HepG2 (cell line): Measurements from ENCODE around the gene SIRT7. TPM values are rescaled to one million over a fixed set of nuclear protein-coding genes. Genes with fewer than 3 reads are reported as not detected.

Source experiments
- BORCS8-MEF2B ChIP-seq: sonication (generic); formaldehyde crosslinking; IDR thresholded peaks from 2 replicates; pipeline ENCODE4 v1.8.0; 2022; ENCODE audit warnings: mild to moderate bottlenecking, missing genetic modification reagents
- GMEB1 ChIP-seq: sonication (generic); formaldehyde crosslinking; IDR thresholded peaks from 2 replicates; pipeline ENCODE4 v1.5.1; 2020; ENCODE audit warnings: missing genetic modification reagents, mild to moderate bottlenecking, borderline replicate concordance
- KDM1A ChIP-seq: IDR thresholded peaks from 2 replicates; pipeline ENCODE4 v1.6.1; 2016; ENCODE audit warnings: missing compliant biosample characterization
- LRRFIP1 ChIP-seq: sonication (generic); formaldehyde crosslinking; conservative IDR thresholded peaks from 2 replicates; pipeline ENCODE4 v1.4.0; 2020; ENCODE audit warnings: missing genetic modification reagents
- MEIS2 ChIP-seq: sonication (generic); formaldehyde crosslinking; IDR thresholded peaks from 2 replicates; pipeline ENCODE4 v1.9.0; 2021; ENCODE audit warnings: mild to moderate bottlenecking, missing genetic modification reagents
- MTA1 ChIP-seq: sonication (generic); formaldehyde crosslinking; IDR thresholded peaks from 2 replicates; pipeline ENCODE4 v1.4.0; 2020; ENCODE audit warnings: missing genetic modification reagents, mild to moderate bottlenecking, borderline replicate concordance
- NFATC3 ChIP-seq: sonication (generic); formaldehyde crosslinking; IDR thresholded peaks from 2 replicates; pipeline ENCODE4 v1.5.1; 2020; ENCODE audit warnings: mild to moderate bottlenecking, missing genetic modification reagents
- NPAS2 ChIP-seq: sonication (generic); formaldehyde crosslinking; IDR thresholded peaks from 2 replicates; pipeline ENCODE4 v1.8.0; 2022; ENCODE audit warnings: mild to moderate bottlenecking, missing genetic modification reagents, borderline replicate concordance
- NRL ChIP-seq: sonication (generic); formaldehyde crosslinking; IDR thresholded peaks from 2 replicates; pipeline ENCODE4 v1.5.0; 2020; ENCODE audit warnings: missing genetic modification reagents, mild to moderate bottlenecking, moderate library complexity, borderline replicate concordance
- PAXIP1 ChIP-seq: sonication (generic); formaldehyde crosslinking; conservative IDR thresholded peaks from 2 replicates; pipeline ENCODE4 v1.4.0; 2020; ENCODE audit warnings: mild to moderate bottlenecking, missing genetic modification reagents, moderate library complexity
- PRPF4 ChIP-seq: fragments of 200-400 bp; formaldehyde crosslinking; IDR thresholded peaks from 2 replicates; pipeline ENCODE4 v1.6.1; 2016; ENCODE audit warnings: low read length, low read depth; ENCODE audit not compliant: poor library complexity, severe bottlenecking
- SMAD3 ChIP-seq: sonication (generic); formaldehyde crosslinking; IDR thresholded peaks from 2 replicates; pipeline ENCODE4 v1.4.0; 2020; ENCODE audit warnings: missing genetic modification reagents
- TMF1 ChIP-seq: sonication (generic); formaldehyde crosslinking; IDR thresholded peaks from 2 replicates; pipeline ENCODE4 v1.8.1; 2022; ENCODE audit warnings: low read depth, missing genetic modification reagents
- TP53 ChIP-seq: sonication (generic); formaldehyde crosslinking; conservative IDR thresholded peaks from 2 replicates; pipeline ENCODE4 v1.4.0; 2020; ENCODE audit warnings: missing genetic modification reagents
- UBTF ChIP-seq: sonication (generic); formaldehyde crosslinking; IDR thresholded peaks from 2 replicates; pipeline ENCODE4 v1.4.0; 2020; ENCODE audit warnings: mild to moderate bottlenecking, missing genetic modification reagents
- ZNF510 ChIP-seq: sonication (generic); formaldehyde crosslinking; IDR thresholded peaks from 2 replicates; pipeline ENCODE4 v1.4.0; 2020; ENCODE audit warnings: low read depth, mild to moderate bottlenecking, missing genetic modification reagents
- ZNF7 ChIP-seq: IDR thresholded peaks from 2 replicates; pipeline ENCODE4 v1.6.1; 2016; ENCODE audit warnings: missing biosample characterization, missing genetic modification reagents
- ZNF724P ChIP-seq: sonication (generic); formaldehyde crosslinking; IDR thresholded peaks from 2 replicates; pipeline ENCODE4 v1.8.0; 2022; ENCODE audit warnings: missing genetic modification reagents, borderline replicate concordance
- polyA plus RNA-seq, 8 experiments: library from polyadenylated mRNA; depleted of rRNA in 3 of 8; stranded (reverse) in 7 of 8; unstranded in 1 of 8; fragments of >200 nt; fragmentation: Illumina TruSeq in 4 of 8; extraction: Trizol in 4 of 8; gene quantifications; 2 replicates each; pipeline versions ENCODE4 v1.2.1 to v1.2.3, GENCODE V29; 2011 to 2016; ENCODE audit warnings: low read depth in 4 of 8, missing spikeins in 1 of 8, mixed read lengths in 1 of 8; ENCODE audit not compliant: insufficient read depth in 1 of 8
- total RNA-seq, 5 experiments: library from RNA; depleted of rRNA; stranded (reverse); fragments of >200 nt; fragmentation: Illumina TruSeq; extraction: Trizol; gene quantifications; 2 replicates each; pipeline ENCODE4 v1.2.3, GENCODE V29; 2016; ENCODE audit warnings: low read depth in 1 of 5

SIRT7 gene
- total and polyA plus RNA-seq, 2 of the 13 experiments (the other 11 are each of a cell fraction or from before 2014, with no cell fraction given), result 8.3 to 24.8 TPM

- TF ChIP-seq NPAS2 (CRISPR knock-in tag), result no peak
- no peak for TF ChIP-seq TMF1 (CRISPR knock-in tag)
- TF ChIP-seq MEIS2 (CRISPR knock-in tag), result 0 out of 2 replicates have a peak, but pooled peaks have one; percentile 40
- no peak; the same call in 1 of the 2 replicates for TF ChIP-seq BORCS8-MEF2B (CRISPR knock-in tag)
- no peak for TF ChIP-seq KDM1A
- TF ChIP-seq NRL (CRISPR knock-in tag), result no peak
- no peak for TF ChIP-seq ZNF724P (CRISPR knock-in tag)
- TF ChIP-seq PAXIP1 (CRISPR knock-in tag), result no peak
- TF ChIP-seq MTA1 (CRISPR knock-in tag), result 0 out of 2 replicates have a peak, but pooled peaks have one; percentile 16
- TF ChIP-seq ZNF7 (CRISPR knock-in tag), result no peak
- no peak for TF ChIP-seq ZNF510 (CRISPR knock-in tag)
- peak; percentile 78; the same call in 1 of the 2 replicates for TF ChIP-seq UBTF (CRISPR knock-in tag)
- no peak for TF ChIP-seq GMEB1
- no peak for TF ChIP-seq NFATC3 (CRISPR knock-in tag)
- TF ChIP-seq LRRFIP1 (CRISPR knock-in tag), result no peak
- TF ChIP-seq PRPF4, result no peak
- TF ChIP-seq TP53 (CRISPR knock-in tag), result no peak
- TF ChIP-seq SMAD3 (CRISPR knock-in tag), result no peak
These were observed at the start of gene SIRT7 (continued) for GRCh38 chr17:81917565-81918332.
